ENCODE results near the gene GPX2.

DNA sequence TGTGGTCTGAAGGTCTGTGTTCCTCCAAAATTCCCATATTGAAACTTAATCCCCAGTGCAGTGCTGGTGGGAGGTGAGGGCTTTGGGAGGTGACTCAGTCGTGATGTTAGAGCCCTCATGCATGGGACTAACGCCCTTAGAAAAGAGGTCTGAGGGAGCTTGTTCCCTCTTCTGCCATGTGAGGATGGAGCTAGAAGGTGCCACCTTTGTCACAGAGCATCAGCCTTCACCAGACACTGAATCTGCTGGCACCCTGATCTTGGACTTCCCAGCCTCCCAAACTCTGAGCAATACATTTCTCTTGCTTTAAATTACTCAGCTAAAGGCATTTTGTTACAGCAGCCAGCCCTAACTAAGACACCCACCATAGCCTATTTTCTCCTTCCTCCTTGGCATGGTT lies 15.7 kb upstream of the GPX2 start:
- TF ChIP-seq, protein P1, sequence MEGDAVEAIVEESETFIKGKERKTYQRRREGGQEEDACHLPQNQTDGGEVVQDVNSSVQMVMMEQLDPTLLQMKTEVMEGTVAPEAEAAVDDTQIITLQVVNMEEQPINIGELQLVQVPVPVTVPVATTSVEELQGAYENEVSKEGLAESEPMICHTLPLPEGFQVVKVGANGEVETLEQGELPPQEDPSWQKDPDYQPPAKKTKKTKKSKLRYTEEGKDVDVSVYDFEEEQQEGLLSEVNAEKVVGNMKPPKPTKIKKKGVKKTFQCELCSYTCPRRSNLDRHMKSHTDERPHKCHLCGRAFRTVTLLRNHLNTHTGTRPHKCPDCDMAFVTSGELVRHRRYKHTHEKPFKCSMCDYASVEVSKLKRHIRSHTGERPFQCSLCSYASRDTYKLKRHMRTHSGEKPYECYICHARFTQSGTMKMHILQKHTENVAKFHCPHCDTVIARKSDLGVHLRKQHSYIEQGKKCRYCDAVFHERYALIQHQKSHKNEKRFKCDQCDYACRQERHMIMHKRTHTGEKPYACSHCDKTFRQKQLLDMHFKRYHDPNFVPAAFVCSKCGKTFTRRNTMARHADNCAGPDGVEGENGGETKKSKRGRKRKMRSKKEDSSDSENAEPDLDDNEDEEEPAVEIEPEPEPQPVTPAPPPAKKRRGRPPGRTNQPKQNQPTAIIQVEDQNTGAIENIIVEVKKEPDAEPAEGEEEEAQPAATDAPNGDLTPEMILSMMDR (IDR thresholded peaks at IDR 0.05), result no peak
- no peak for TF ChIP-seq POLR2A (IDR thresholded peaks at IDR 0.05)
- TF ChIP-seq POLR2AphosphoS5 (IDR thresholded peaks at IDR 0.05), result no peak
